NCI-H1417 (cell line): ENCODE data around the gene TLE3.

Experiments
- DNase-seq, 3 experiments: peaks; one replicate each; lab custom pipeline; 2025; lab: John Stamatoyannopoulos, UW

TLE3 gene

DNA sequence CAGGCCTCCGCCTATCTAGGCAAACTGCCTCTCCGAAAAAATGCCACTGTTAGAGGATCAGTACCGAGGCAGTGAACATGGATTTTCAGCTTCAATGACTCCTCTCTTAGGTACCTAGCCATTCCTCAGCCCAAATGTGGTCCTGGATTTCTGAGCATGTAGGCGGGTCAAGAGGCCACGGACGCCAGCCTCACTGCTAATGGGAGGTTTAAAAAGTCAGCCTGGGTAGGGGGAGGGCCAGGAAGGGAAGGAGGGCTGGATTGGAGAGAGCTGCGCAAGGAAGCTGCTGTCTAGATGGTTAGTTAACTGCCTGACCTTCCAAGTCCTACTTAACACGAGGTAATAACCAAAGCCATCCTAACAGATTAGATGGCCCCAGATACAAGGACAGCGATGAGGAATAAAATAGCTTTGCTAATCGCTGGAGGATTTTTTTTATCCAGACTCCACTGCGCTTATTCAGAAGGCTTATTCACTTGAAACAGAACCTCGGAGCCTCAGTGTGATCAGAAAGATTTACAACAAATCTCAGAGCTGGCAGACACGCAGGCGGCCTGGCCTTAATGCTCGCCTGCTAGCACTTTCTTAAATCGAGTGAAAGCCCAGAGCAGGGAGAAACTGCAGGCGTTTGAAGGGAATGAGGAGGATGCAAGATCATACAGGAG, 34.3 kb downstream of the TLE3 start:
- DNase-seq, result no peak

DNA sequence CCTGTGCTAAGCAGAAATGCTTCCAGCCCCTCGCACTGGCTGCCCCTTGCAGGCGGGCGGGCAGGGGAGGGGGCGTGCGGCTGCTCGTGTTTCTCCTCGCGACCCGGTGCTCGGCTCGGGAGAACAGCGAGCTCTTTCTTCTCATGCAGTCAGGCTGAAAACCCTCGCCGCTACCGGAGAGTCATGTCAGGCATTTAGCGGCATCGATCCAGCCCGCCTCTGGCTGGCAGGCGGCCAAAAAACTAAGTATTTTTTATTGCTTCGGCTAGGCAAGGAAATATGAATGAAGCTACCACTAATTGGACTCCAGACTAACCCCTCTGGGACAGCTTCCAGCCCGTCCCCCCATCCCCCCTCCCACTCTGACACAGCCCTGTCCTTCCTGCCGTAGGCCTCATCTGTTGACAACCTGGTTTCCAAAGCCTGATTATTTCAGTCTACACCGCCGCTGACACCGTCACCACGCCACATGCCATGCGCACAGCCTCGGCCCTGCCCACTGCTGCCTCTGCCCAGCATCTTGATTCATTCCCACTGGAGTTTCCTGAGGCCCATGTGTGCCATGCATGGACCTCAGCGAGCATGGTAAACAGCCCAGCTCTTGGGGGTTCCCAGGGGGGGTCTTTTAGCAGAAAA, 35.3 kb downstream of the TLE3 start:
- DNase-seq, result peak; percentile 75 to 97 (median 93)

DNA sequence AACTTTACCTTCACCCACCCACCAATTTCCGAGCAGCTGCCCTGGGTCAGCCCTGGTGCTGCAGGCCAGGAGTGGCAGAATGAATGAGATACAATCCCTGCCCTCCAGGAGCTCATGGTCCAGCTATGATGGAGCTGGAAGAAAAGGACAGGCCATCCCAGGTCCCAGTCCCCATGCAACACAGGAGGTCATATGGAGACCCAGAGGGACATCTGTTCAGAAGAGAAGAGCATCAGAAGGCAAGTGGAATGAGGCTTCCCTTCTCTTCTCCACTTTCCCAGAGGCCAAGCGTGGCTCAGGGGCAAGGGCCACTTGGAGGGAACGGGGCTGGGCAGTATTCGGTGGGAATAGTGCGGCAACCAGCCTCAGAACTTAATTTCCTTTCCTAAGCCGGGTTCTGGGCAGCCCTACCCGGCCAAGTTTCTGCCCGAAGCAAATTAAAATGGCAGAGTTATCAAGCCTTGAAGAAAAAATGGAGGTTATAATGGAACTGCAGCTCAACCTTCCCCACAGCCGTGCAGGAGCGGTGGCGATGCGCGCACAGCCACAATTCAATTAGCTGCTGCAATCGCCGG, 35.9 kb downstream of the TLE3 start:
- DNase-seq, result no peak

DNA sequence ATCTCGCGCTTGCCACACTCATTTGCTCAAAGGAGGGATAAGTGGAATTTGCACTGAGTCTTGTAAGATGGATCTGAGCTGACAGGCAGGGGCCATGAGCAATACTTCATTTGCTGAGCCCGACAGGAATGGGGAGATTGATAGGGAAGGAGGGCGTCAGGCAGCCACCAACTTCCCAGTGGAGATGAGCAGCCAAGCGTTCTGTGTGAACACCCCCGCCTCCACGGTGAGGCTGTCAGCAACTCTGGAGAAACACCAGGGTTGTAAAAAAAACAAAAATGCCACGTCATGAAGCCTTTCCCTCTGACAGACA, 36.8 kb downstream of the TLE3 start:
- DNase-seq, result no peak

DNA sequence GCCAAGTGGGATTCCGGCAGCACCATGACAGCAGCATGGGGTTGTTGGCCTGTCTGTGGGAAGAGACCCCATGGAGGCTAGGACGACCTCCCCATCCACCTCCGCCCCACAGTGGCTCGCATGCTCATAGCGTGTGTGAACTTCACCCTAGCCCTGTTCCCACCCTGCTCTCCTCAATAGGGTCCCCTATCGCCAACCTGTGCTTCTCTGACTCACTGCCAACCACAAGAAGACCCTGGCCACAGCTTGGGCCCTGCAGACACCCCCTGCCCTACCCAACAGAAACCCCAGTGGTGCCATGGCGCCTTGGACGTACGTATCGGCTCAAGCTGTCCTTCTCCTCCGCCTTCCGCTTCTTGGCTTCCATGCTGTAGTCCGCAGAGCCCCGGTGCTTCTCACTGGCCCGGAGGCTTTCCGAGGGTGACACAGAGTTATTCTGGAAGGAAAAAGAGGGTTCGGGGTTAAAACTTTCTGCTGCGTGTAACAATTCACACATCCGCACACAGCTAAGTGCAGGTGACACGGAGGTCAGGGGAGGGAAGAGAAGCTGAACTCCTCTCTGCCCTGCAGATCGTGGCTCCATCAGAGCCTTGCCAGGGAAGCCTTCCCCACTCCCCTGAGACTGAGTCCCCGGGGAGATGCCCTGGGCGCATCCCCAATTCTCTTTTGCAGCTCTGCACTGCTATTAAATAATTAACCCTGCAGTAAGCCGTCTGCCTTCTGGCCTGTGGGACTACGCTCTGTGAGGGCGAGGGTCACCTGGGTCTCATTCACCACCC, 37.3 kb downstream of the TLE3 start:
- DNase-seq, result no peak

DNA sequence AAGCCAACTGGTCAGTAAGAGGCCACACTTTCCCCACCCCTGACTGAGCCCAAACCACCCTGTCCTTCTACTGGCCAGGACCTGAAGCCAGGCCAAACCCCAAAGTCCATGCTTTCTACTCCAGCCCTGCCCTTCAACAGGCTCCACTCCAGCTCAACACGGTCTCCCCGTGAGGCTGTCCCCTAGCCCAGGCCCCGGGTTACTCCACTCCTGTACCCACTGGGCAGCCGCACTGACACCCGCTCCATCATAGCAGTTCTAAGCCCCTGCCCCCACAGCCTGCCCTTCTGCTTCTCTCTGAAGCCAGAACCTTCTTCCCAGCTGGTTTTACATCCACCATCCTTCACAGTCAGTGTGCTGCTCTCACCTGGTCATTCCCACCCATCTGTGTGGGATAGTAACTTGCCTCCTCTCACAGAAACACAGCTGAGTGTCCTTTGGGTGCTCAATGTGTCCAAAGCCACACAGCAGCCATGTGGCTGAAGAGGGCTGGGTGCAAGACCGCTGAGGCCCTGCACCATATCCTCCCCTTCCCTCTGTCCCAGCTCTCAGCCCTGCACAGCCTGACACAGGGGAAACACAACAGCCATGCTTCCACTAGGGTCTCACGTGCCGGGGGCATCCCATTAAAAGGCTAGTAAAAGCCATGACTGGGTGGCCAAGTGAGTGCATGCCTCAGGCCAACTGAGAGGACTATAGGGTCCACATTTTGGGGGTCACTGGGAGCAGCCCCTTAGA, 38.1 kb downstream of the TLE3 start:
- no peak for DNase-seq

DNA sequence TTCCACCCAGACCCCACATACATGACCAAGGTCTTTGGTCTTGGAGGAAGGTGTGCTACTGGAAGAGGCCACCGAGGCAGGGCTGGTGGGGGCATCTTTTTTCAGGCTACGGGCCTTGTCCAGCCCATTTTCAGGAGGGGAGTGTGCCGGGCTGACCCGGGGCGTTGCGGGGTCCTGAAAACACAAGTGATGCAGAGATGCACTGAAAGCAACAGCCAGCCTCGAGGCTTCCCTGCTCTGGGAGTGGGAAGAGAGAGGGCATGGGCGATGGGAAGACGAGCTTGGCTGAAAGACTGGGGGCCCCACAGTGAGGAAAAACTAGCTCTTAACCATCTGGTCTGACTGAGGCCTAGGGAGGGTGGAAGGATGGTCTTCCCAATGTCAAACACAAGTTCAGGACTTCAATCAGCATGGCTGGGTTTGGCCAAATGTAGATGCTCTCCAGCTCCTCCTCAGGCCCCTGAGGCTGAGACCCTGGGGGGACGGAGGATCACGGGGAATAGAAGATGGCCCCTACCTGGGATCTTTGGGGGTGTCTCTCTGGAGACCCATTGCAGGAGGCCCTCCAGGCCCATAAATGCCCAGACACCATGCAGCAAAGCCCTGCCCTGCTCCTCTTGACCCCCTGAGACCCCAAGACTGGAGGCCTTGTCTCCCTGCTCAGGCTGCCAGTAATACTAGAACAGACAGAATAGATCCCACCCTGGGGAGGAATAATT, 38.9 kb downstream of the TLE3 start:
- DNase-seq, result no peak

DNA sequence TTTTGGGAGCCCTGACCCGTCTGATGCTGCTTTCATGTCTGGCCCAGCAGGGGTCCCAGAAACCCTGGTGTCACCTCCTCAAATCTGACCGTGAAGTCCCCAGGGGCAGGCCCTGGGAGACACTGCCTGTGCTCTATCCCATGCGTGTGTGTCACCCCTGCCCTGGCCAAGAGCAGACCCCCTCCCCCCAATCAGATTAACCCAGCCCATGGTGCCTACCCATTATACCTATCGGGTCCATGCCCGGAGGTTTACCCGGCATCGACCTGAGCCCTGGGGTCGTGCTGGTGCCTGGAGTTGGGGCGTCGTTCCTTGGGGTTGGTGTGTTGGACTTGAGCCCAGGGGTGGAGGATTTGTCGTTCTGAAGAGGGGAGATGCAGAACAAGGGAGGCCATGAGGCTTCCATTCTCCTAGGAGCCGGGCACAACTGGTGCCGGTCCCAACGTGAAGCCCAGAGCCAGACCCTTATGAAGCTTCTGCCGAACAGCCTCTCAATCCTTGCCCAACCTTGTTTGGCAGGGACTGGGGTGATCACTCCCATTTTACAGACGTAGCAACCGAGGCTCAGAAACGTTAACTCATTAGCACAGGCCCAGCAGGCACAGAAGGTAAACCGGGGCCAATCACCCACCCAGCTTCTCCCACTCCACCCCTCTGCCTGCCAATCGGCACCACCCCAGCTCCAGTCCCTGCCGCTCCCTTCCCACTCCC, 39.6 kb downstream of the TLE3 start:
- DNase-seq, result no peak

DNA sequence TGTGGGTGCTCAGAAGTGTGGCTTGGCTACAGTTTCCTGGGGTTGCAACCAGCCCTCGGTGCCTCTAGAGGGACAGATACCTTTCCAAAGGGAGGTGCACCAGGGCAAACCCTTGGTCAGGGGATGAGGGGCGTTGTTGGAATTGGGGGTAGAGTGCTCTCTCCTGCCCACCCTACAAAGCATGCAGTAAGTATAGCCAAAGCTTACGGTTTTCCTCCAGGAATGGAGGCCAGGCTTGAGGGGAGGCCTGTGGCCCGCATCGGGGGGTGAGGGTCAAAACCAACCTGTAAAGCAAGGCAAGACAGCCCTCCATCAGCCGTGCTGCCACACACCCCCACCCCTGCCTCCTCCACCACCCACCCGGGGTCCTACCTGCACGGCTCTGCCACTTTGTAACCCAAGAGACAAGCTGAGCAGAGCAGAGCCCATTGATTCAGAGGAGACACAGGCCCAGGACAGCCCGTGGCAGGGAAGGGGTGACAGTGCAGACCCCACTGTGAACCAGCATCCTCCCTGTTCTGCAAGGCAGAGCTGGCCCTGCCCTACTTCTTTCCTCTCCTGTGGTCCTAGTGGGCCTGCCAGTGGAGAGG, 41.5 kb downstream of the TLE3 start:
- DNase-seq, result no peak

DNA sequence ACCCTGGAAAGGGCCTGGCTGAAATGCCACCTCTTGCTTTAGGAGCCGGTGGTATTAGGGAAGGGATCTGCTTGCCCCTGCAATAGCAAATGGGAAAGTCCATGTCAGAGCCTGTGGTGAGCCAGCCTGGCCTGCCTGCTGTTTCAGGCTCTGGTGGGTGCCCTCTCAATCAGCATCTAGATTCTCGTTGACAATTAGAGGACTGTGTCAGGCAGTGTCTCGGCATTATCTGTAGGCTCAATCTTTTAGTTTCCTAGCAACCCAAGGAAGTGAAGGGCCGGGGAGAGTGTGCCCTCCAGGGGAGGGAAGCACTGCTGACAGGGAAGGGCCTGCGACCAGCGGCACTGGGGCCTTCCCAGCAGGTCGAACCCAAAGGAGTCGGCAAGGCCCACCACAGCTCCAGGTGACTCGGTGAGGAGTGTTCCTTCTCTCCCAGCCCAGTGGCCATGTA, 42.1 kb downstream of the TLE3 start:
- DNase-seq, result peak in 2 of 3 experiments; percentile 23 to 76

DNA sequence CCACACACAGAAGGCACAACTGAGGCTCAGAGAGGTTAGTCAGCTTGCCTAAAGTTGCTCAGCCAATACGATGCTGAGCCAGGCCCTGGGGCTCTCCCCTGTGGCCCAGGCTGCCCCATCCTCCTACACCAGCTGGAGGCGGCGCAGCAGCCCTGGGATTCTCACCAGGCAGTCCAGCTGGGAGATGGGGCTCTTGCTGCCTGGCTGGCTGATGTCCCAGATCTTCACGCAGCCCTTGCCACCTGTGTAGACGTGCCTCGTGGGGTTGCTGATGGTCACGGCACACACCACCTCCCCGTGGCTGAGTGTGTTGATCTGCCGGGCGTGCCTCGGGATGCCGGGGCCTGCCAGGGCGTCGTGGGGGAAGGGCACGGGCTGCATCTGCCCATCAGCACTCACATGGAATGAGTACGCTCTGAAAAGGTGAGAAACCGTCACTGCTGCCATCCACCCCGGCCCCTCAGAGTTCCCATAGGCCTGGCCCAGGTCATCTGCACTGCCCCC, 42.8 kb downstream of the TLE3 start:
- no peak for DNase-seq

DNA sequence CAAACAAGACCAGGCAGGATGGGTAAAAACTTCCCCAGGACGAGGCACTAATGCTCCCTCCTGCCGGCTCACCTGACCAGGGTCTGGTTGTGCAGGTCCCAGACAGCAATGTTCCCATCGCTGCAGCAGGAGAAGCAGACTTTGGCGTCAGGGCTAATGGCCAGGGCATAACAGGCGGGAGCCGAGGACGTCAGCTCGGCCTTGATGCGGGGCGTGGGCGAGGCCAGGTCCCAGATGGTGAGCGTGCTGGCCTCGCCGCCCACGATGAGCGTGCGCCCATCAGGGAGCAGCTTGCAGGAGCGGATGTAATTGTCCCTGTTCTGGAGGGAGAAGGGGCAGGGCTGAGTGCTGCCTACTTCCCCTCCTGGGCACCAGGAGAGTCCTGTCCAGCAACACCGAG, 43.4 kb downstream of the TLE3 start:
- no peak for DNase-seq

DNA sequence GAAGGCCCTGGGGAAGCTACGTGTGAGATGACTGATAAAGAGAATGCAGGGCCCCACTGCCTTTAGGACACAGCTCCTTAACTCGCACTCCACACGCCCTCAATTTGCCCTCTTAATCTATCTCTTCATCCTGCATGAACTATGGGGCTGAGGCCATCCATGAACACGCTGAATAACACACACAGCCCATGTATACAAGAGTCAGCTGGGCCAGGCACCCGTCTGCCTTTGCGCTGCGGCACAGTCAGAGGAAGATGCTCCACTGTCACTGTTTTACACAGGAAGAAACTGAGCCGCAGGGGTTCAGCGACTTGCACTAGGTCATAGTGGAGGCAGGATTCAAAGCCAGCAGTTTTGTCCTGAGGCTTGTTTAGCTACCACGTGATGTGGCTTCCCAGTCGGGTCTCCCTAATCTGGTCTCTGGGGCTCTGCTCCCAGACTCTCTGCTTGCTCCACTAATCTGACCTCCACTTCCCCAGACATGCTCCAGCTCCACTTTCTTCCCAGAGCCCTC, 43.9 kb downstream of the TLE3 start:
- no peak for DNase-seq

DNA sequence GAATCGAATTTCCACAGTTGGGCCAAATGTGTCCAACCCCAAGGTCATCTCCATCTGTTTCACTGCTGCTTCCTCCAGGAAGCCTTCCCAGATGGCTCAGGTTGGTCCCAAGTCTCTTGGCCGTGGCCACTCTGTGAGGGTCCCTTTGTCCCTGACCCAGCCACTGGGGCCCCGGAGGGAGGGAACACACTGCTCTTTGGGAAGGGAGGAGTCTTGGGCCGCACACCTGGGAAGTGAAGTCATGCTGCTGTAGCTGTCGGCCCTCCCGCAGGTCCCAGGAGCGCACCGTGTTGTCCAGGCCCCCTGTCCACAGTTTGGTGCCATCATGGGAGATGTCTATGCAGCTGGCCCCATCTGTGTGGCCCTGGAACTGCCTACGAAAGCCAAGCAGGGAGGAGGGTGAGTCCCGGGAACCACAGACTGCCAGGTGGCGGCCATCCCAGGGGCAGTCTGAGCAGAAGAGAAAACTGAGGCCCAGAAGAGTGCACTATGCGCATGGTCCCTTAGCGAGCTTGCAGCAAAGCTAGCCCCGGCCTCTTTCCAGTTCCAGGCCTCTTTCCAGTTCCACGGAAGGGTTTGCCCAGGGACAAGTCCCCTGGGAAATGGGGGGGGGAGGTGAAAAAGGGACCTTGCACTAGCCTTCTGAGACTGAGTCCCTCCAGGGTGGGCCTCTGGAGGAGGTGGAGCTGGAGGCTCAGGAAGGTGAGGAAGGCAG, 44.6 kb downstream of the TLE3 start:
- DNase-seq, result no peak

DNA sequence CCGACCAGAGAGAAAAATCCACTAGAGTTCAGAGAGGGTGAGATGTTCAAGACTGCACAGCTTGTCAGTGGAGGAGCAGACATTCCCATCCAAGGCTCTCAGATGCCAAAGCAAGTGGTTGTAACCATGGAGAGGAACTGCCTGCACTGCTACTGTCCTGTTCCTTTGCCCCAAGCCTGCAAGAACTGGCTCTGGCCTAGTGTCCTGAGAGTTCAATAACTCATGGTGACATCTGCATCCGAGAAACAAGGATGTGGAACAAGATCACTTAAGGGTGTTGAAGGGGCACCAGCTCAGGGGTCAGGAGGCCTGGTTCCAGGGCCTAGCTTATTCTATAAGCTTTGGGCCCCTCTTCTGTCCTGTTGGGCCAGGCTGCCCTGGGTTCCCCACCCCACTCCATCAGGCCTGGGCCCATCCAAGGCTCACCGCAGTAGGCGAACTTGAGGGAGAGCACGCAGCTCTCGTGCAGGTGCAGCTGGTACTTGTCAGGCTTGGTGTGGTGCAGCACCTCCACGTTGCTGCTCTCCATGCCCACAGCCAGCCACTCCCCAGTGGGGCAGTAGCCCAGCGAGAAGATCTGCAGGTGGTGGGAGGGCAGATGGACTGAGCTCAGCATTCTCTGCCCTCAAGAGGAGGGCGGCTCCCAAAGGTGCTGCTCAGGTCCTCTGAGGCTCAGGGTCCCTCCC, 45.6 kb downstream of the TLE3 start:
- DNase-seq, result no peak

DNA sequence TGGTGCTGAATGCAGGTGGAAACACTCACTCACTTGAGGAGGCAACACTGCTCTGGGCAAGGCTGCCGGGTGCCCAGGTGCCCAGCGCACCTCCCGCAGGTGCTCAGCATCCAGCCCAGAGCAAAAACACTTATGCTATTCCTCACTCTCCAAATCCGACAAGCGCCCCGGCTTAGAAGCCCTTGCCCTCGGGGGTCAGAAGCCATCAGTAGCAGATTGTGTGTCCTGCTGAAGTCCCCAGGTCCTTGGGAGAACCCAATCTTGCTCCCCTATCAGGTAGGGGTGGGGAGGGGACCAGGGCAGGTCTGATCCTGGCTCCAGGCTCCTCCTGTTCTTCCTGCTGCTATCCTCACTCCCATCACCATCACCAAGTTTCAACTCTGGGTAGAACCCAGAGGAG, 46.7 kb downstream of the TLE3 start:
- no peak for DNase-seq

DNA sequence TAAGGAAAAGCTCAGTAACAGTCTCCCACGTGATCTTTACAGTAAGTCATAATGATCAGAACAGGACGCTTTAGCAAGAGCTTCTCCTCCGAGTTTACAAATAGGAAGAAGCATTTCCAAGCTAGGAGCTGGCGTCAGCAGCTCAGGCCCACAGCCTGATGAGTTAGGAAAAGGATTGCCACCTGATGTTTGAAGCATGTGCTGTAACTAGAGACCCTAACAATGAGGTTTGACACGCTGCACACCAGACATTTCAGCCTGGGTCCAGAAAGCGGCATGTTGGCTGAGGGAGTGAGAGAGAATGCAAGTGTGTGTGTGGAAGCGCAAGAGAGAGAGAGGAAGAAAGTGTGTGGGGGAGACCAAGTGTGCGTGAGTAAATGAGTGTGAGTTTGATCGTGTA, 47.3 kb downstream of the TLE3 start:
- no peak for DNase-seq

DNA sequence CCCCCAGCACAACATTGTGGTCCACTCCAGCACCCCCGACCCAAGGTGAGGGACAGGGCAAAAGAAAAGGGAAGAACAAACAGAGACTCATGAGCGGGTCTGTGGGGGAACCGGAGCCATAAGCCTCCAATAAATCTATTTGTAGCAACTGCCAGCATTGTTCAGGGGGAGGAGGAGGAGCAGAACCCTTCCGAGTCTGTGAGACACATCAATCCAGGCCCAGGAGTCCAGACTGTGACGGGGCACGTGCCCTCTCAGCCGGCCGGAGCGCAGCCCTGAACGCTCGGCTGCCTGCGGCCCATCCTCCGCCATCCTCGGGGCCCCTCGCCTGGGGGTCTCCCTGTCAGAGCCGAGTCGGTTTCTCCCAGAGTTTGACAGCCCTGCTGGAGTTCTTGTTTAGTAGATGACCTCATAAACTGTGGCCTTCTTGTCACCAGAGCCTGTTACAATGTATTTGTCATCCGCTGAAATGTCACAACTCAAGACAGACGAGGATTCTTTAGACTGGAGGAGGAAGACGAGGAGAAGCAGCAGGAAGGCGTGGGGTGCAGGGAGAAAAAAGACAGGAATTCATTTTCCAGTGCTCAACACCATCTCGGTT, 47.9 kb downstream of the TLE3 start:
- no peak for DNase-seq
